ENCODE results near the gene ARHGEF4.
"Not testable (repeated sequence)": the region's sequence is repeated elsewhere in the genome, so short reads cannot be mapped to it uniquely, and the experiment has no call there.

- TF ChIP-seq CTCF (conservative IDR thresholded peaks at IDR 0.05); EZH2 (IDR thresholded peaks at IDR 0.05; ENCODE audit: low read depth): not testable (repeated sequence)
These were observed 243.2 kb downstream of the ARHGEF4 start for GRCh38 chr2:131079931-131080330.
